NOMO-1 treated with DMSO at 0.1 percent for 48 hours (cell line): ENCODE measurements around the gene CNIH1.
"Not testable (repeated sequence)": the region's sequence is repeated elsewhere in the genome, so short reads cannot be mapped to it uniquely, and the experiment has no call there.

Experiments
- DNase-seq: peaks from one replicate; lab custom pipeline; 2025; ENCODE audit not compliant: unreplicated experiment; lab: John Stamatoyannopoulos, UW

CNIH1 gene

DNA sequence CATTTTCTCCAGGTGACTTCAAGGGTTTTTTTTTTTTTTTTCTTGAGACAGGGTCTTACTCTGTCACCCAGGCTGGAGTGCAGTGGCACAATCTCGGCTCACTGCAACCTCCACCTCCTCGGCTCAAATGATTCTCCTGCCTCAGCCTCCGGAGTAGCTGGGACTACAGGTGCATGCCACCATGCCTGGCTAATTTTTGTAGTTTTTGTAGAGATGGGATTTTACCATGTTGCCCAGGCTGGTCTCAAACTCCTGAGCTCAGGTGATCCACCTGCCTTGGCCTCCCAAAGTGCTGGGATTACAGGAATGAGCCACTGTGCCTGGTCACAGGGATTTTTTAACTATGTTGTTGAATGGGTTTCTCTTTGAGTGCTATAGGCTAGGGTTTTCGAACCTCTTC is 3.2 kb downstream of the CNIH1 start:
- DNase-seq, result not testable (repeated sequence)

DNA sequence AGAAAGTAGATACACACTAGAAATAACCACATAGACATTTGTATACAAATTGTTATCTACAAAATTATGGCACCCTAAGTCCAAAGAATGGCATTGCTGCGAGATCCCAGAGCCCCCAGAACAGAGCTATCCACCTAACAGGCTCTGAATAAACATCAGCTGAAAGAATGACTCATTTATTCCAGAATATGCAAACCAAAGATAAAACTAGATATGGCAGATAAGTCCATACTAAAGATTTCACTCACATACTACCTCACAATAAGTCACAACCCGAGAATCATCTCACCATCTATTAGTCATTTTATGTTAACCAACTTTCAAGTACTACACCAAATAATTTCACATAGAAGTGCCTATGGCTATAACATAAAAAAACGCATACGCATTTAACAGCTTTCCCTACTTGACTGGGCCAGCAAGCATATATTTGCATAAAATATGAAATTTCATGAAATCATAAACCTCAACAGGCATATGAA is 5.6 kb downstream of the CNIH1 start:
- DNase-seq, result no peak

DNA sequence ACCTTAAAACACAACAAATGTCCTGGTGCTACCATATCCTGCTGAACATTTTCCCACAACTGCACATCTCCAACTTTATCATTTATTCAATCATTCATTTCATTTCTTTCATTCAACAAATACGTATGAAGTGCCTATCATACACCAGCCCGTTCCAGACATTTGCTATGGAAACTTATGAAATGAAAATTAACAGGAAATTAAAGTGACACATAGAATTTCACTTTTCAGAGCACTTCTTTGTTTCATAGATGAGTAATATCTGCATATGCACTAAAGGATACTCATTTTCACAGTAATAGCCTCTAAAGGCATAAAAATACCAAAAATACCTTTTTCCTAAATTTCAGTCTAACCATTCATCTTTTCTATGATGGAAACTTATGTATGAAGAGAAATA is 12.6 kb downstream of the CNIH1 start:
- DNase-seq, result no peak

DNA sequence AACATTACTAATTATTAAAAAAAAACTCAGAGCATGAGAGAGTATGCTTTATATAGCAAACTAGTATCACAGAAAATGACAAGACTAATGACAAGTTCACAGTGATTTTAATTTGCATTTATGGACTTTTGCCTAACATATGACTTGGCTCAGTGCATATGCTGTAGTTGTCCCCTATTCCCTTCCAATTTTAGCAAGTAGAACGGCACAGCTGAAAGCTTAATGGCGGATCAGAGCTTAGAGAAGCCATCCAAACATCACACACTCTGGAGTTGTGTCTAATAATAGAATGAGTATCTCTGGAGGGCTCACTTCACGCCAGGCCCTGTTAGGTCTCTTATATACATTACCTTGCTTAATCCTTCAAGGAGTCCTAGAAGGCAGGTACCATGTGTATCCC is 13.3 kb downstream of the CNIH1 start:
- DNase-seq, result no peak

- no peak for DNase-seq
Observed at GRCh38 chr14:54425537-54426274, 15.5 kb downstream of the CNIH1 start.

DNA sequence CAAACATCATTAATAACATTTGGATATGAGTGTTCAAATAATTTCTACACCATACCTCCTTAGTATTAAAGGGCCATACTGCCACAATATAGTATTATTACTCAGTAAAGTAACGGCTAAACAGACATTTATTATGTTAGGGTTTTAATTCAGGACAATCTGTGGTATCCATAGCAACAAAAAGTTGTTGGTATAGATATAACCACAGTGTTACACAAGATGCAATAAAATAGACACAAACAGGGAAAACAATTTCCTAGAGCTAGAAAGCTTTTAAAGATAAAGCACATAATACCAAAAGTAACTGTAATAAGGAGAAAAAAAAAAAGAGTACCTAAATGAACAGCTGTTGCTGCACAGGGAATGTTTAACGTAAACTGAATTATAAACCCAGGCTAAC is 16.1 kb downstream of the CNIH1 start:
- DNase-seq, result no peak

- no peak for DNase-seq
Observed at GRCh38 chr14:54424479-54424901, 16.7 kb downstream of the CNIH1 start.

DNA sequence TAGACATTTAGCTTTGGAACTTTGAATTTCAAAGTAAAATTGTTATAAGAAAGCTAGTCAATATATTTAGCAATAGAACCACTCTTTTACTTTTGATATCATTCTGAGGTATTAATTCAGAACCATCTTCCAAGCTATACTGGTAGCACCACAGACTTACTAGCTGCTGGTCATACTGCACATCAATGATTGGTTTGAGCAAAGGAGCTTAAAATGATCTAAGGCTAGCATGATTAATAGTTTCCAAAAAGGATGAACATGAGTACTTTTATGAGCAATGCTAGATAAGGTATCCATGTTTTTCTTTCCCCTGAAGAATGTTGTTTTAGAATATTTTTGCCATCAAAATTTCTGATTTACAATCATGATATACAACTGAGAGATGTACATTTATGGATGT is 17.2 kb downstream of the CNIH1 start:
- DNase-seq, result no peak

GRCh38 chr14:54420478-54421142 is 20.6 kb downstream of the CNIH1 start:
- peak; percentile 17 for DNase-seq

GRCh38 chr14:54411371-54411770 is 29.8 kb downstream of the CNIH1 start:
- DNase-seq, result no peak

GRCh38 chr14:54410215-54410614 is 31.0 kb downstream of the CNIH1 start:
- DNase-seq, result no peak

- DNase-seq, result not testable (repeated sequence)
Observed at GRCh38 chr14:54403401-54404005, 37.7 kb downstream of the CNIH1 start.

GRCh38 chr14:54399560-54399959 is 41.6 kb downstream of the CNIH1 start:
- DNase-seq, result no peak

DNA sequence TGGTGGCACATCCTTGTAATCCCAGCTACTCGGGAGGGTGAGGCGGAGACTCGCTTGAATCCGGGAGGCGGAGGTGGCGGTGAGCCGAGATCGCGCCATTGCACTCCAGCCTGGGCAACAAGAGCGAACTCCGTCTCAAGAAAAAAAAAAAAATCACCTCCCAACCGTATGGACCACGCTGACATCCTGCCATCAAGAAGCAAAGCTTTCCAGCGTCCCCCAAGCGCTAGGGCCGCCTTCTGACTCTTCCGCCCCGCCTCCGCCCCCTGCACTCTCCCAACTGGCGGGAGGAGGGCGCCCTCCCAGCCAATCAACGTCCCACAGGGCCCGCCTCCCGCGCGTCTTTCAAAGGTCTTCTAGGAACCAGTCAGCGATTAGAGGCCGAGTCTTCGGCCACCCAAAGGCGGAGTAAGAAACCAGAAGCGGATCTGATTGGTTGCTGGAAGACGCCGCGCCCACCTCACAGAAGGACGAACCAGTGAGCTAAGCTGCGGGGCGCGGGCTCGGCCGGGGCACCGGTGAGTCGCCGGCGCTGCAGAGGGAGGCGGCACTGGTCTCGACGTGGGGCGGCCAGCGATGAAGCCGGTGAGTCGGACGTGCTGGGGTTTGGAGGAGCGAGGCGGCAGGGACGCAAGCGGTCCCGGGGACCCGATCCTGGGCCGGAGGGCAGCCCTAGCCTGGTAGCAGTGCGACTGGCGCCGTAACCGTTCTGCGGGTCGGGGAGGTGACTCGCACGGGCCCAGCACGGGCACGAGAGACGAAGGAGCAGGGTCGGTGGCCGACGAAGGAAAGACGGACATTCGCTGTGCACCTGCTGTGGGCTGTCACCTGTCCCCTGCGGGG is 44.5 kb downstream of the CNIH1 start, which contains the start of gene CDKN3:
Gene CDKN3, plus strand, starts transcription at position 515 of the 843 bp plus-strand sequence. Its CDS starts 62 bp downstream, at position 577.
- DNase-seq, result peak; percentile 99

DNA sequence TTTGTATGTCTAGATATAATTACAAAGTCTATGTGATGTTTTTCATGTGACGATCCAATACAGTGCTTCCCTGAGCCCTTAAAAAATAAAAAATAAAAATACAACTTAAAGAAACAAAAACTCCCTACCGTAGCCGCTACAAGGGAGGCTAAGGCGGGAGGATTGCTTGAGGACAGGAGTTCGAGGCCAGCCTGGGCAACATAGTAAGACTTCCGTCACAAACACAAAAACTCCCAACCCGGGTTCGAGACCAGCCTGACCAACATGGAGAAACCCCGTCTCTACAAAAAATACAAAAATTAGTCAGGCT is 45.0 kb downstream of the CNIH1 start:
- DNase-seq, result no peak

GRCh38 chr14:54395716-54396115 is 45.5 kb downstream of the CNIH1 start:
- DNase-seq, result no peak

- DNase-seq, result no peak
Observed at GRCh38 chr14:54395284-54395683, 45.9 kb downstream of the CNIH1 start.

DNA sequence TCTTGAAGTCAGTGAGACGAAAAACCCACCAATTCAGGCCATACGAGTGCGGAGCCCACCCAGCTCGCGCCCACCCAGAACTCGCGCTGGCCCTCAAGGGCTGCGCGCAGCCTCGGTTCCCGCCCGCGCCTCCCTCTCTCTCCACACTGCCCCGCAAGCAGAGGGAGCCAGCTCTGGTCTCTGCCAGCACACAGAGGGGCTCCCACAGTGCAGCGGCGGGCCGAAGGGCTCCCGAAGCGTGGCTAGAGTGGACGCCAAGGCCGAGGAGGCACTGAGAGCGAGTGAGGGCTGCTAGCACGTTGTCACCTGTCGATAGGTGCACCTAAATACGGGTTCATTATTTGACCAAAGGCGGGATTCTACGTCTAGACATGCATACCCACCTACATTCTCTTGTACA is 46.6 kb downstream of the CNIH1 start:
- DNase-seq, result no peak

GRCh38 chr14:54392986-54393884 is 47.9 kb downstream of the CNIH1 start:
- not testable (repeated sequence) for DNase-seq
